PC-9 (cell line): ENCODE data around the gene EIF4G3. TPM values are rescaled to one million over a fixed set of nuclear protein-coding genes. Genes with fewer than 3 reads are reported as not detected.
"Not testable (repeated sequence)": the region's sequence is repeated elsewhere in the genome, so short reads cannot be mapped to it uniquely, and the experiment has no call there.

Experiments used
- BruUV-seq: library from RNA; stranded (reverse); fragments of 400-500 nt; replicated peaks from 2 replicates; lab custom pipeline; 2021; lab: Mats Ljungman, UMichigan
- CTCF ChIA-PET: fragments of 300-600 bp; sonication (Branson Sonifier 250); formaldehyde crosslinking; loops from one replicate; lab custom pipeline; 2022; ENCODE audit warnings: antibody characterized with exemption; lab: Charles Lee
- POLR2A ChIA-PET: fragments of 300-600 bp; sonication (Branson Sonifier 250); formaldehyde crosslinking; loops from one replicate; lab custom pipeline; 2022; ENCODE audit warnings: antibody characterized with exemption; ENCODE audit not compliant: unreplicated experiment; lab: Charles Lee
- DNase-seq, 2 experiments: peaks; one replicate each; pipeline versions ENCODE4 v3.0.0 to v3.0.0-alpha.2; 2015 to 2022; ENCODE audit warnings: mixed read lengths in 1 of 2
- H2AFZ ChIP-seq: fragments of 200-600 bp; sonication (generic); 2 replicates; pipeline ENCODE4 v1.8.1; 2017; ENCODE audit warnings: antibody characterized with exemption
- H3F3A ChIP-seq: fragments of 200-600 bp; sonication (generic); 2 replicates; pipeline ENCODE4 v1.8.1; 2017; ENCODE audit warnings: antibody characterized with exemption, mild to moderate bottlenecking, low read depth; ENCODE audit not compliant: insufficient read depth
- H3K27ac ChIP-seq: fragments of 200-600 bp; sonication (generic); 2 replicates; pipeline ENCODE4 v1.6.1; 2016; ENCODE audit warnings: mixed run types
- H3K27me3 ChIP-seq: fragments of 200-600 bp; sonication (generic); 2 replicates; pipeline ENCODE4 v1.6.1; 2016; ENCODE audit warnings: low read depth, mixed run types; ENCODE audit not compliant: insufficient read depth
- H3K36me3 ChIP-seq: fragments of 200-600 bp; sonication (generic); 2 replicates; pipeline ENCODE4 v1.6.1; 2016; ENCODE audit warnings: low read depth, mixed run types
- H3K4me1 ChIP-seq: fragments of 200-600 bp; sonication (generic); replicated peaks from 2 replicates; pipeline ENCODE4 v1.6.1; 2016; ENCODE audit warnings: mixed run types; ENCODE audit not compliant: insufficient read depth
- H3K4me2 ChIP-seq: fragments of 200-600 bp; sonication (generic); 2 replicates; pipeline ENCODE4 v1.6.1; 2017; ENCODE audit warnings: mixed run types
- H3K4me3 ChIP-seq: fragments of 200-600 bp; sonication (generic); 2 replicates; pipeline ENCODE4 v1.6.1; 2016; ENCODE audit warnings: mixed run types
- H3K79me2 ChIP-seq: fragments of 200-600 bp; sonication (generic); 2 replicates; pipeline ENCODE4 v1.6.1; 2017; ENCODE audit warnings: low read depth, mixed run types
- H3K9me2 ChIP-seq: fragments of 200-600 bp; sonication (generic); 2 replicates; pipeline ENCODE4 v1.8.1; 2017; ENCODE audit warnings: mild to moderate bottlenecking; ENCODE audit not compliant: insufficient read depth
- H3K9me3 ChIP-seq: fragments of 200-600 bp; sonication (generic); 2 replicates; pipeline ENCODE4 v1.8.1; 2016; ENCODE audit warnings: low read depth; ENCODE audit not compliant: insufficient read depth
- H4K20me1 ChIP-seq: fragments of 200-600 bp; sonication (generic); 2 replicates; pipeline ENCODE4 v1.8.1; 2017; ENCODE audit not compliant: insufficient read depth
- EZH2 ChIP-seq: fragments of 200-600 bp; sonication (generic); IDR thresholded peaks from 2 replicates; pipeline ENCODE4 v1.8.0; 2017; ENCODE audit warnings: antibody characterized with exemption, low read depth
- intact Hi-C: fragments of 100-400 bp; cut with micrococcal nuclease; formaldehyde crosslinking; loops from one replicate; pipeline ENCODE4 v1.10.0; 2022; ENCODE audit not compliant: unreplicated experiment
- total RNA-seq: library from RNA; stranded (reverse); gene quantifications from 2 replicates; pipeline ENCODE4 v1.2.3, GENCODE V29; 2021
- TF ChIP-seq, protein P1 (sequence below): fragments of 200-600 bp; sonication (generic); conservative IDR thresholded peaks from 2 replicates; pipeline ENCODE4 v1.6.1; 2017; ENCODE audit warnings: mixed run types, antibody characterized with exemption, mild to moderate bottlenecking, moderate library complexity

Gene EIF4G3
- total RNA-seq, 1 experiment from 2014 or later = 63.2 TPM

DNA sequence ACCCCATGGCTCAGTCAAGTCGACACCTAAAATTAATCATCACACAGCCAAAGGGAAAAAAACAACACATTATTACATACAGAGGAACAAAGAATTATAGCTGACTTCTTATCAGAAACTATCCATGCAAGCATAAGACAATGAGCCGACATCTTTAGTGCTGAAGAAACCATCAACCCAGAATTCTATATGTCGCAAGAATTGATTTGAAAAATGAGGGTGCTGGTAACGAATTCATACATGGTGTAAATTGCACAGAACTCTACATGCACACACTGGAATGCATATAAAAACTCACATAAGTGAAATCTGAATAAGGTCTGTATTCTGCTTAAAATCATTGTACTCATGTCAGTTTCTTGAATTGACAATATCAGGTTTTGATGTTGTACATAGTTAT, 25.0 kb upstream of the EIF4G3 start:
- Histone ChIP-seq H3K9me2 (no peaks in the 10 kb centered on the region), H3K79me2 (no peaks in the 10 kb centered on the region), H3K4me1 (no peaks in the 10 kb centered on the region), H3K4me2 (no peak overlapping the region), H3K27me3 (no peaks in the 10 kb centered on the region), H3K4me3 (no peak overlapping the region), H4K20me1 (no peaks in the 10 kb centered on the region), H2AFZ (no peak overlapping the region), H3K27ac (no peak overlapping the region), H3K36me3 (no peaks in the 10 kb centered on the region), H3F3A (no peaks in the 10 kb centered on the region), H3K9me3 (no peaks in the 10 kb centered on the region)
- ChIA-PET CTCF (no interaction called here), POLR2A (no interaction called here)
- intact Hi-C loops = no loop called here
- no TSS peak for BruUV-seq
- no peak for DNase-seq
- TF ChIP-seq EZH2 = no peak
- TF ChIP-seq, protein P1, sequence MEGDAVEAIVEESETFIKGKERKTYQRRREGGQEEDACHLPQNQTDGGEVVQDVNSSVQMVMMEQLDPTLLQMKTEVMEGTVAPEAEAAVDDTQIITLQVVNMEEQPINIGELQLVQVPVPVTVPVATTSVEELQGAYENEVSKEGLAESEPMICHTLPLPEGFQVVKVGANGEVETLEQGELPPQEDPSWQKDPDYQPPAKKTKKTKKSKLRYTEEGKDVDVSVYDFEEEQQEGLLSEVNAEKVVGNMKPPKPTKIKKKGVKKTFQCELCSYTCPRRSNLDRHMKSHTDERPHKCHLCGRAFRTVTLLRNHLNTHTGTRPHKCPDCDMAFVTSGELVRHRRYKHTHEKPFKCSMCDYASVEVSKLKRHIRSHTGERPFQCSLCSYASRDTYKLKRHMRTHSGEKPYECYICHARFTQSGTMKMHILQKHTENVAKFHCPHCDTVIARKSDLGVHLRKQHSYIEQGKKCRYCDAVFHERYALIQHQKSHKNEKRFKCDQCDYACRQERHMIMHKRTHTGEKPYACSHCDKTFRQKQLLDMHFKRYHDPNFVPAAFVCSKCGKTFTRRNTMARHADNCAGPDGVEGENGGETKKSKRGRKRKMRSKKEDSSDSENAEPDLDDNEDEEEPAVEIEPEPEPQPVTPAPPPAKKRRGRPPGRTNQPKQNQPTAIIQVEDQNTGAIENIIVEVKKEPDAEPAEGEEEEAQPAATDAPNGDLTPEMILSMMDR = no peak

DNA sequence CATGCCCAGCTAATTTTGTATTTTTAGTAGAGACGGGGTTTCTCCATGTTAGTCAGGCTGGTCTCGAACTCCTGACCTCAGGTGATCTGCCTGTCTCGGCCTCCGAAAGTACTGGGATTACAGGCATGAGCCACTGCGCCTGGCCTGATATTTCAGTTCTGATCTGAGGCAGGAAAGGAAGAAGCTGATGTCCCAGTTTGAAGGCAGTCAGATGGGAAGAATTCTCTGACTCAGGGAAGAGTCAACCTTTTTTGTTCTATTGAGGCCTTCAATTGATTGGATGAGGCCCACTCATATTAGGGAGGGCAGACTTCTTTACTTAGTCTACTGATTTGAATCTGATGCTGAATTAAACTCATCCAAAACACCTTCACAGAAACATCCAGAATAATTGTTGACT, 24.5 kb upstream of the EIF4G3 start:
- H3K9me3 ChIP-seq, DNase-seq, H3K27me3 ChIP-seq, H3K36me3 ChIP-seq, H4K20me1 ChIP-seq, H3K4me2 ChIP-seq, H3K4me1 ChIP-seq, BruUV-seq, H3K9me2 ChIP-seq, CTCF ChIA-PET, H3F3A ChIP-seq, POLR2A ChIA-PET, H3K4me3 ChIP-seq, H3K27ac ChIP-seq, H3K79me2 ChIP-seq, H2AFZ ChIP-seq, intact Hi-C loops: not testable (repeated sequence)

DNA sequence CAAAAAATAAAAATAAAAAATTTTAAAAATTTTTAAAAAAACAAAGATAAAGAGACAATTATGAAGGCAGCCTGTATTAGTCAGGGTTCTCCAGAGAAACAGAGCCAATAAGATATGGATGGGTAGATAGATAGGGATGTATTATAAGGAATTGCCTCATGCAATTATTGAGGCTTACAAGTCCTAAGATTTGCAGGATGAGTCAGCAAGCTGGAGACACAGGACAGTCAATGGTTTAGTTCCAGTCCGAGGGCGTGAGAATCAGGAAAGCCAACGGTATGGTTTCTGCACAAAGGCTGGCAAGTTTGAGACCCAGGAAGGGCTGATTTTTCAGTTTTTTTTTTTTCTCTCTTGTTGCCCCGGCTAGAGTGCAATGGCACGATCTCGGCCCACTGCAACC, 24.1 kb upstream of the EIF4G3 start:
- no peak for DNase-seq
- no peak overlapping the region for H3K4me3 ChIP-seq
- no peaks in the 10 kb centered on the region for H3K79me2 ChIP-seq
- no peaks in the 10 kb centered on the region for H3K9me2 ChIP-seq
- H3K27ac ChIP-seq = no peak overlapping the region
- H3K9me3 ChIP-seq = no peaks in the 10 kb centered on the region
- POLR2A ChIA-PET = interaction anchor here (0.7 kb wide), 1 partner anchor 380 kb away, joined by 7 read pairs; no protein-coding TSS in a partner anchor
- H2AFZ ChIP-seq = no peak overlapping the region
- CTCF ChIA-PET = no interaction called here
- H3K4me2 ChIP-seq = no peak overlapping the region
- no peaks in the 10 kb centered on the region for H3K36me3 ChIP-seq
- H3F3A ChIP-seq = no peaks in the 10 kb centered on the region
- TF ChIP-seq EZH2 = no peak
- TF ChIP-seq, protein P1 = no peak
- H4K20me1 ChIP-seq = no peaks in the 10 kb centered on the region
- H3K4me1 ChIP-seq = no peaks in the 10 kb centered on the region
- no peaks in the 10 kb centered on the region for H3K27me3 ChIP-seq
- BruUV-seq = no TSS peak
- intact Hi-C loops = no loop called here

DNA sequence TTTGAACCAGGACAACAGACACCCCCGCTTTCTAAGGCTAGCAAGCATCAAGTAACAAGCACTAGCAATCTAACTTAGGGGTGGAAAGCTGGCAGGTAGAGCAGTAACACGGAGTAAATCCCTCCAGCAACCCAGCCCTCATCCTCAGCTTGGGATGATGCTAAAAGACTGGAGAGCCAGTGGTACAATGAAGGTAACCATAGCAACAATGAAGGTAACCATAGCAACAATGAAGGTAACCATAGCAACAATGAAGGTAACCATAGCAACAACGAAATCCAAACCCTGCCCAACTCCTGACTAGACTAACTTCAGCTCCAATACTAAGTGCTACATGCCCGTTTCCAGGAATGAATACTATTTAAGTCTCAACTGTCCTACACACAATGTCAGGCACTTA, 22.2 kb upstream of the EIF4G3 start:
- POLR2A ChIA-PET = no interaction called here
- H3K79me2 ChIP-seq = no peaks in the 10 kb centered on the region
- CTCF ChIA-PET = interaction anchor here (0.6 kb wide), 1 partner anchor 287 kb away, joined by 5 read pairs; no protein-coding TSS in a partner anchor
- DNase-seq = no peak
- no TSS peak for BruUV-seq
- H3K4me1 ChIP-seq = no peaks in the 10 kb centered on the region
- TF ChIP-seq, protein P1 = no peak
- no peak for TF ChIP-seq EZH2
- no peaks in the 10 kb centered on the region for H3K27me3 ChIP-seq
- H3K4me2 ChIP-seq = no peak overlapping the region
- H3F3A ChIP-seq = no peaks in the 10 kb centered on the region
- no peaks in the 10 kb centered on the region for H3K9me2 ChIP-seq
- H3K4me3 ChIP-seq = no peak overlapping the region
- intact Hi-C loops = loop anchor here (5.0 to 10.0 kb wide), 2 partner anchors 217 to 354 kb away; no protein-coding TSS in a partner anchor
- no peaks in the 10 kb centered on the region for H3K9me3 ChIP-seq
- no peak overlapping the region for H3K27ac ChIP-seq
- H3K36me3 ChIP-seq = no peaks in the 10 kb centered on the region
- no peaks in the 10 kb centered on the region for H4K20me1 ChIP-seq
- H2AFZ ChIP-seq = no peak overlapping the region
